ENCODE measurements around the gene PHKA2.

DNA sequence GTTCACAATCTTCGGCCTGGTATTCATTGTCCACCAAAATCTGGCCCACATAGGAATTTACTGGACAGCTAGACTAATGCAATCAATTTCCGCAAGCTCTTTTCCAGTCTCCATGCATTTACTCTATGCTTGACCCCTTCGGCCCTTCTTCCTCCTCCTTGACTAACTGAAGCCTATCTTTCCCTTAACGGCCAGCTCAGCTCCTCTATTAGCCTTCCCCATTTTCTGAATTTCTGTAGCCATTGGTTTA is 1.2 kb upstream of the PHKA2 start:
- TF ChIP-seq, protein P1, sequence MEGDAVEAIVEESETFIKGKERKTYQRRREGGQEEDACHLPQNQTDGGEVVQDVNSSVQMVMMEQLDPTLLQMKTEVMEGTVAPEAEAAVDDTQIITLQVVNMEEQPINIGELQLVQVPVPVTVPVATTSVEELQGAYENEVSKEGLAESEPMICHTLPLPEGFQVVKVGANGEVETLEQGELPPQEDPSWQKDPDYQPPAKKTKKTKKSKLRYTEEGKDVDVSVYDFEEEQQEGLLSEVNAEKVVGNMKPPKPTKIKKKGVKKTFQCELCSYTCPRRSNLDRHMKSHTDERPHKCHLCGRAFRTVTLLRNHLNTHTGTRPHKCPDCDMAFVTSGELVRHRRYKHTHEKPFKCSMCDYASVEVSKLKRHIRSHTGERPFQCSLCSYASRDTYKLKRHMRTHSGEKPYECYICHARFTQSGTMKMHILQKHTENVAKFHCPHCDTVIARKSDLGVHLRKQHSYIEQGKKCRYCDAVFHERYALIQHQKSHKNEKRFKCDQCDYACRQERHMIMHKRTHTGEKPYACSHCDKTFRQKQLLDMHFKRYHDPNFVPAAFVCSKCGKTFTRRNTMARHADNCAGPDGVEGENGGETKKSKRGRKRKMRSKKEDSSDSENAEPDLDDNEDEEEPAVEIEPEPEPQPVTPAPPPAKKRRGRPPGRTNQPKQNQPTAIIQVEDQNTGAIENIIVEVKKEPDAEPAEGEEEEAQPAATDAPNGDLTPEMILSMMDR (IDR thresholded peaks at IDR 0.05): no peak
- TF ChIP-seq POLR2A (IDR thresholded peaks at IDR 0.05): no peak
